Liver (tissue), 9 donors: Measurements from ENCODE around the gene CYP11A1. TPM values are rescaled to one million over a fixed set of nuclear protein-coding genes. Genes with fewer than 3 reads are reported as not detected.

Experiments used
- DNase-seq: peaks from one replicate; pipeline ENCODE4 v3.0.0-alpha.2; 2017; ENCODE audit warnings: low spot score
- H3K27ac ChIP-seq, 2 donors: one replicate each; pipeline ENCODE4 v1.7.0; 2013; ENCODE audit warnings: inconsistent platforms in 2 of 2, low read length in 2 of 2, control low read depth in 1 of 2, low read depth in 1 of 2, mild to moderate bottlenecking in 1 of 2
- H3K27me3 ChIP-seq, 4 donors: one replicate each; pipeline versions ENCODE4 v1.6.1 to v1.7.0; 2013; ENCODE audit warnings: low read length in 3 of 4, inconsistent platforms in 1 of 4, mild to moderate bottlenecking in 1 of 4, moderate library complexity in 1 of 4; ENCODE audit not compliant: control insufficient read depth in 4 of 4, insufficient read depth in 4 of 4
- H3K36me3 ChIP-seq, 4 donors: one replicate each; pipeline versions ENCODE4 v1.6.1 to v1.7.0; 2013; ENCODE audit warnings: low read length in 3 of 4, mild to moderate bottlenecking in 3 of 4, low read depth in 1 of 4, moderate library complexity in 1 of 4; ENCODE audit not compliant: control insufficient read depth in 4 of 4, insufficient read depth in 3 of 4
- H3K4me1 ChIP-seq, 4 donors: one replicate each; pipeline versions ENCODE4 v1.6.1 to v1.7.0; 2013; ENCODE audit warnings: low read length in 3 of 4, mild to moderate bottlenecking in 3 of 4, moderate library complexity in 1 of 4; ENCODE audit not compliant: control insufficient read depth in 4 of 4, insufficient read depth in 4 of 4
- H3K4me3 ChIP-seq, 3 donors: one replicate each; pipeline versions ENCODE4 v1.6.1 to v1.7.0; 2013; ENCODE audit warnings: low read length in 3 of 3, control low read depth in 1 of 3, low read depth in 1 of 3, mild to moderate bottlenecking in 1 of 3
- H3K9ac ChIP-seq, 2 donors: one replicate each; pipeline ENCODE4 v1.7.0; 2013; ENCODE audit warnings: low read length in 2 of 2, mild to moderate bottlenecking in 2 of 2, moderate library complexity in 2 of 2, control low read depth in 1 of 2, low read depth in 1 of 2
- H3K9me3 ChIP-seq, 4 donors: one replicate each; pipeline versions ENCODE4 v1.6.1 to v1.7.0; 2013; ENCODE audit warnings: low read length in 3 of 4; ENCODE audit not compliant: control insufficient read depth in 4 of 4
- CTCF ChIP-seq: fragments of 150-350 bp; IDR thresholded peaks from 2 replicates; pipeline ENCODE4 v1.5.1; 2017; ENCODE audit warnings: improper control_type of control experiment, low read depth, low read length; ENCODE audit not compliant: missing input control
- EGR1 ChIP-seq, 2 donors: IDR thresholded peaks; 2 replicates each; pipeline ENCODE4 v1.6.1; 2016 to 2018; ENCODE audit warnings: antibody characterized with exemption in 2 of 2, low read depth in 2 of 2
- FOXA1 ChIP-seq: IDR thresholded peaks from 2 replicates; pipeline ENCODE4 v1.6.1; 2016; ENCODE audit warnings: antibody characterized with exemption
- FOXA2 ChIP-seq: IDR thresholded peaks from 2 replicates; pipeline ENCODE4 v1.6.1; 2016; ENCODE audit warnings: antibody characterized with exemption
- GABPA ChIP-seq, 2 donors: IDR thresholded peaks in 1 of 2; conservative IDR thresholded peaks in 1 of 2; 2 replicates each; pipeline ENCODE4 v1.6.1; 2016; ENCODE audit warnings: antibody characterized with exemption in 2 of 2, mild to moderate bottlenecking in 1 of 2, moderate library complexity in 1 of 2
- HNF4A ChIP-seq, 2 donors: conservative IDR thresholded peaks; 2 replicates each; pipeline ENCODE4 v1.6.1; 2016; ENCODE audit warnings: antibody characterized with exemption in 2 of 2, mild to moderate bottlenecking in 2 of 2
- HNF4G ChIP-seq: IDR thresholded peaks from 2 replicates; pipeline ENCODE4 v1.6.1; 2016; ENCODE audit warnings: antibody characterized with exemption
- JUND ChIP-seq, 2 donors: IDR thresholded peaks; 2 replicates each; pipeline ENCODE4 v1.6.1; 2016; ENCODE audit warnings: antibody characterized with exemption in 2 of 2
- MAX ChIP-seq: IDR thresholded peaks from 2 replicates; pipeline ENCODE4 v1.6.1; 2016; ENCODE audit warnings: antibody characterized with exemption
- NR2F2 ChIP-seq: IDR thresholded peaks from 2 replicates; pipeline ENCODE4 v1.6.1; 2016; ENCODE audit warnings: antibody characterized with exemption
- RAD21 ChIP-seq, 2 donors: IDR thresholded peaks; 2 replicates each; pipeline ENCODE4 v1.6.1; 2016; ENCODE audit warnings: antibody characterized with exemption in 2 of 2, mild to moderate bottlenecking in 2 of 2
- RXRA ChIP-seq, 2 donors: IDR thresholded peaks; 2 replicates each; pipeline ENCODE4 v1.6.1; 2017 to 2018; ENCODE audit warnings: antibody characterized with exemption in 2 of 2, mild to moderate bottlenecking in 1 of 2
- SP1 ChIP-seq: IDR thresholded peaks from 2 replicates; pipeline ENCODE4 v1.6.1; 2018; ENCODE audit warnings: antibody characterized with exemption, mild to moderate bottlenecking
- TAF1 ChIP-seq: conservative IDR thresholded peaks from 2 replicates; pipeline ENCODE4 v1.6.1; 2016; ENCODE audit warnings: antibody characterized with exemption, mild to moderate bottlenecking
- YY1 ChIP-seq: IDR thresholded peaks from 2 replicates; pipeline ENCODE4 v1.6.1; 2016; ENCODE audit warnings: antibody characterized with exemption, mild to moderate bottlenecking
- ZBTB33 ChIP-seq: IDR thresholded peaks from 2 replicates; pipeline ENCODE4 v1.6.1; 2016; ENCODE audit warnings: antibody characterized with exemption
- WGBS: extraction: QIAGEN DNeasy Blood & Tissue Kit; methylation state at CpG from one replicate; pipeline ENCODE4 v1.1.7; 2013; 5-methylcytosine and 5-hydroxymethylcytosine counted together
- polyA plus RNA-seq, 2 donors: library from polyadenylated mRNA; stranded (reverse) in 1 of 2; unstranded in 1 of 2; fragments of 200-250 nt in 1 of 2; fragments of >200 nt in 1 of 2; fragmentation: Nextera tagmentation in 1 of 2; extraction: Ambion mirVana in 1 of 2; gene quantifications; one replicate each; pipeline versions ENCODE4 v1.2.1 to v1.2.3, GENCODE V29; 2013 to 2015
- total RNA-seq, 2 donors: library from RNA; depleted of rRNA; stranded (reverse); fragments of >200 nt; gene quantifications; one replicate each; pipeline ENCODE4 v1.2.3, GENCODE V29; 2014
- TF ChIP-seq, protein P1 (sequence below): IDR thresholded peaks from 2 replicates; pipeline ENCODE4 v1.6.1; 2016; ENCODE audit warnings: antibody characterized with exemption
- TF ChIP-seq, protein P2 (sequence below): IDR thresholded peaks from 2 replicates; pipeline ENCODE4 v1.6.1; 2016; ENCODE audit warnings: antibody characterized with exemption, mild to moderate bottlenecking
- donor health status: healthy.
- donor health status: healthy.
- donor health status: healthy.
- donor health status: healthy.
- donor health status: healthy.

Gene CYP11A1
- total and polyA plus RNA-seq, 4 donors: 0.47 to 2.3 (median 1.9) TPM

DNA sequence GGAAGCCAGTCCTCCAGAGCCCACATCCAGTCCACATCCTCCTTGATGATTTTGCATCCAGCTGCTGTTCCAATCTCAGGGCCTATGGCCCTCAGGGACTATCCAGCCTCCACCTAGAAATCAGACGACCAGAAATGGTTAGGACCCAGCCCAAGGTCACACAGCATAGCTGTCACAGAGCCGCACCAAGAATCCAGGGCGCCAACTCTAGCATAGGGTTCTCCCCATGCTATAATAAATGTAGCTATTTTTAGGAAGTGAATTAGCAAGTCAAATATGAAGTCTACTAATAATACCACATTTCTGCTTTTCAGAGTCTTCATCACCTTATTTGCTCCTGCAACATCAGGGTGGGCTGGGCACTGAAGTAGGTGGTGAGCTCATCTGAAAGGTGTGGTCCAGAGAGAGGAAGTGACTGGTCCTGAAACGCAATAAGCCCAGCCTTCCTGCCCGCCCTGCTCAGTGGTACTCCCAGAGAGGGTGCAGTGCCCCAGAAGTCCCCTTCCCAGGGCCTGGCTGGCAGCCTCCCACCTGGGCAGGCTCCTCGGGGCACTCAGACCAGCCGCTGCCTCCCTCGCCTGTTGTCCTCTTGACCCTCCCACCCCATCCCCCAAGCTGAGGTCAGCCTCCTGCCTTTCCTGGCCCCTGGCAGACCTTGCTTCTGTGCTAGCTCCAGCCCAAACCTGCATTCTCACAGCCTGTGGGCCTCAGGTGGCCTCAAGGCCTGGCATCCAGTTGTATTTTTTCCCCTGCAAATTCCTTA lies 17.6 kb upstream of the CYP11A1 start (continued):
- TF ChIP-seq MAX: no peak
- TF ChIP-seq RXRA (IDR thresholded peaks at IDR 0.05): no peak
- TF ChIP-seq GABPA (IDR thresholded peaks at IDR 0.05 in 1 of 2, conservative IDR thresholded peaks at IDR 0.05 in 1 of 2): no peak
- TF ChIP-seq HNF4G: no peak
- no peak for TF ChIP-seq JUND (IDR thresholded peaks at IDR 0.05)
- TF ChIP-seq HNF4A (conservative IDR thresholded peaks at IDR 0.05): no peak
- no peak for TF ChIP-seq NR2F2
- TF ChIP-seq, protein P1, sequence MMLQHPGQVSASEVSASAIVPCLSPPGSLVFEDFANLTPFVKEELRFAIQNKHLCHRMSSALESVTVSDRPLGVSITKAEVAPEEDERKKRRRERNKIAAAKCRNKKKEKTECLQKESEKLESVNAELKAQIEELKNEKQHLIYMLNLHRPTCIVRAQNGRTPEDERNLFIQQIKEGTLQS: no peak
- no peak for TF ChIP-seq TAF1

DNA sequence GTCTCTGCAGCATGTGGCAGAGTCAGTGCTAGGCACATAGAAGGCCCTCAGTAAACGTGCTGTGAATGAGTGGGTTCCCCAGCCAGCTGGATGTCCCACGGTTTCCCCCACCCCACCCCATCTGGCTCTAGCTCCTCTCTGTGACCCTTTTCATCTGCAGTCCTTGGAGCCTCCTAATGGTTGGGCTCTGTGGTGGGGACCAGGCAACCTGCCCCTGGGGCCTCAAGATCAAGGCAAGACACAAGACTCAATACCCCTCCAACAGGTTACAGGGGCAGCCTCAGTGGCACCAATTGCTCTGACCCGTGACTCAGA lies 17.1 kb upstream of the CYP11A1 start:
- Histone ChIP-seq H3K27ac (no peak overlapping the region), H3K4me3 (no peak overlapping the region)

More for the DNA sequence above, 17.1 kb upstream of the CYP11A1 start:
- no peak overlapping the region for H3K9ac ChIP-seq
- H3K9me3 ChIP-seq: no peaks in the 10 kb centered on the region
- H3K27me3 ChIP-seq: no peaks in the 10 kb centered on the region
- no peaks in the 10 kb centered on the region for H3K4me1 ChIP-seq
- WGBS: 65% methylated on average over 3 of the region's 3 CpGs
- no peak for DNase-seq
- TF ChIP-seq, protein P1: no peak
- TF ChIP-seq MAX (no peak), CTCF (no peak), GABPA (IDR thresholded peaks at IDR 0.05 in 1 of 2, conservative IDR thresholded peaks at IDR 0.05 in 1 of 2) (no peak), HNF4A (conservative IDR thresholded peaks at IDR 0.05) (no peak), FOXA1 (no peak), YY1 (no peak), TAF1 (no peak), SP1 (no peak), ZBTB33 (no peak), EGR1 (IDR thresholded peaks at IDR 0.05; ENCODE audit: low read depth in 2 of 2) (no peak), RXRA (IDR thresholded peaks at IDR 0.05) (no peak), FOXA2 (no peak), NR2F2 (no peak), HNF4G (no peak), RAD21 (IDR thresholded peaks at IDR 0.05) (no peak)
- TF ChIP-seq, protein P2, sequence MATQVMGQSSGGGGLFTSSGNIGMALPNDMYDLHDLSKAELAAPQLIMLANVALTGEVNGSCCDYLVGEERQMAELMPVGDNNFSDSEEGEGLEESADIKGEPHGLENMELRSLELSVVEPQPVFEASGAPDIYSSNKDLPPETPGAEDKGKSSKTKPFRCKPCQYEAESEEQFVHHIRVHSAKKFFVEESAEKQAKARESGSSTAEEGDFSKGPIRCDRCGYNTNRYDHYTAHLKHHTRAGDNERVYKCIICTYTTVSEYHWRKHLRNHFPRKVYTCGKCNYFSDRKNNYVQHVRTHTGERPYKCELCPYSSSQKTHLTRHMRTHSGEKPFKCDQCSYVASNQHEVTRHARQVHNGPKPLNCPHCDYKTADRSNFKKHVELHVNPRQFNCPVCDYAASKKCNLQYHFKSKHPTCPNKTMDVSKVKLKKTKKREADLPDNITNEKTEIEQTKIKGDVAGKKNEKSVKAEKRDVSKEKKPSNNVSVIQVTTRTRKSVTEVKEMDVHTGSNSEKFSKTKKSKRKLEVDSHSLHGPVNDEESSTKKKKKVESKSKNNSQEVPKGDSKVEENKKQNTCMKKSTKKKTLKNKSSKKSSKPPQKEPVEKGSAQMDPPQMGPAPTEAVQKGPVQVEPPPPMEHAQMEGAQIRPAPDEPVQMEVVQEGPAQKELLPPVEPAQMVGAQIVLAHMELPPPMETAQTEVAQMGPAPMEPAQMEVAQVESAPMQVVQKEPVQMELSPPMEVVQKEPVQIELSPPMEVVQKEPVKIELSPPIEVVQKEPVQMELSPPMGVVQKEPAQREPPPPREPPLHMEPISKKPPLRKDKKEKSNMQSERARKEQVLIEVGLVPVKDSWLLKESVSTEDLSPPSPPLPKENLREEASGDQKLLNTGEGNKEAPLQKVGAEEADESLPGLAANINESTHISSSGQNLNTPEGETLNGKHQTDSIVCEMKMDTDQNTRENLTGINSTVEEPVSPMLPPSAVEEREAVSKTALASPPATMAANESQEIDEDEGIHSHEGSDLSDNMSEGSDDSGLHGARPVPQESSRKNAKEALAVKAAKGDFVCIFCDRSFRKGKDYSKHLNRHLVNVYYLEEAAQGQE: no peak
- no peaks in the 10 kb centered on the region for H3K36me3 ChIP-seq
